HepG2 (cell line): ENCODE data around the gene FURIN. TPM values are rescaled to one million over a fixed set of nuclear protein-coding genes. Genes with fewer than 3 reads are reported as not detected.

Source experiments
- CREM ChIP-seq, 2 experiments: sonication (generic) in 1 of 2; formaldehyde crosslinking in 1 of 2; IDR thresholded peaks; 2 replicates each; pipeline versions ENCODE4 v1.4.0 to v1.6.1; 2016 to 2020; ENCODE audit warnings: antibody characterized with exemption in 1 of 2, mild to moderate bottlenecking in 1 of 2, missing genetic modification reagents in 1 of 2
- CSRNP2 ChIP-seq: sonication (generic); formaldehyde crosslinking; conservative IDR thresholded peaks from 2 replicates; pipeline ENCODE4 v1.8.0; 2022; ENCODE audit warnings: low read depth, missing genetic modification reagents
- FOXO1 ChIP-seq: sonication (generic); formaldehyde crosslinking; IDR thresholded peaks from 2 replicates; pipeline ENCODE4 v1.4.0; 2020; ENCODE audit warnings: missing genetic modification reagents
- GLI4 ChIP-seq: sonication (generic); formaldehyde crosslinking; IDR thresholded peaks from 2 replicates; pipeline ENCODE4 v1.5.1; 2020; ENCODE audit warnings: missing genetic modification reagents, mild to moderate bottlenecking, moderate library complexity, borderline replicate concordance
- HDAC6 ChIP-seq: fragments of 200-600 bp; sonication (generic); IDR thresholded peaks from 2 replicates; pipeline ENCODE4 v1.7.0; 2017; ENCODE audit warnings: mild to moderate bottlenecking, antibody characterized with exemption, low read length, low read depth
- KAT2B ChIP-seq: fragments of 150-350 bp; IDR thresholded peaks from 2 replicates; pipeline ENCODE4 v1.6.1; 2014; ENCODE audit warnings: low read depth, low read length, borderline replicate concordance
- KDM1A ChIP-seq: IDR thresholded peaks from 2 replicates; pipeline ENCODE4 v1.6.1; 2016; ENCODE audit warnings: missing compliant biosample characterization
- NCOR1 ChIP-seq: fragments of 200-600 bp; sonication (generic); IDR thresholded peaks from 2 replicates; pipeline ENCODE4 v1.7.0; 2017; ENCODE audit warnings: antibody characterized with exemption, low read length, borderline replicate concordance
- NR2C2 ChIP-seq: sonication (generic); formaldehyde crosslinking; IDR thresholded peaks from 2 replicates; pipeline ENCODE4 v1.4.0; 2020; ENCODE audit warnings: missing genetic modification reagents, mild to moderate bottlenecking, moderate library complexity, borderline replicate concordance
- PHF5A ChIP-seq: IDR thresholded peaks from one replicate; pipeline ENCODE4 v1.6.1; 2018; ENCODE audit warnings: low read depth, missing genetic modification reagents; ENCODE audit not compliant: unreplicated experiment
- SAP130 ChIP-seq: IDR thresholded peaks from 2 replicates; pipeline ENCODE4 v1.6.1; 2016; ENCODE audit warnings: low read depth
- ZBTB20 ChIP-seq: sonication (generic); formaldehyde crosslinking; IDR thresholded peaks from 2 replicates; pipeline ENCODE4 v1.8.1; 2023; ENCODE audit warnings: missing genetic modification reagents, low read depth, mild to moderate bottlenecking, borderline replicate concordance
- ZNF460 ChIP-seq: sonication (generic); formaldehyde crosslinking; IDR thresholded peaks from 2 replicates; pipeline ENCODE4 v1.5.1; 2020; ENCODE audit warnings: missing genetic modification reagents, mild to moderate bottlenecking, borderline replicate concordance
- ZNF558 ChIP-seq: sonication (generic); formaldehyde crosslinking; IDR thresholded peaks from 2 replicates; pipeline ENCODE4 v1.9.0; 2022; ENCODE audit warnings: mild to moderate bottlenecking, missing genetic modification reagents, borderline replicate concordance
- ZNF570 ChIP-seq: sonication (generic); formaldehyde crosslinking; IDR thresholded peaks from 2 replicates; pipeline ENCODE4 v1.4.0; 2020; ENCODE audit warnings: mild to moderate bottlenecking, missing genetic modification reagents, borderline replicate concordance
- ZNF598 ChIP-seq: sonication (generic); formaldehyde crosslinking; IDR thresholded peaks from 2 replicates; pipeline ENCODE4 v1.5.1; 2020; ENCODE audit warnings: mild to moderate bottlenecking, missing genetic modification reagents, borderline replicate concordance
- ZNF615 ChIP-seq: sonication (generic); formaldehyde crosslinking; IDR thresholded peaks from 2 replicates; pipeline ENCODE4 v1.5.0; 2020; ENCODE audit warnings: mild to moderate bottlenecking, missing genetic modification reagents, borderline replicate concordance
- ZNF660 ChIP-seq: sonication (generic); formaldehyde crosslinking; IDR thresholded peaks from 2 replicates; pipeline ENCODE4 v1.5.1; 2020; ENCODE audit warnings: mild to moderate bottlenecking, low read depth, missing genetic modification reagents, borderline replicate concordance
- ZZZ3 ChIP-seq: sonication (generic); formaldehyde crosslinking; IDR thresholded peaks from 2 replicates; pipeline ENCODE4 v1.4.0; 2020; ENCODE audit warnings: missing genetic modification reagents, mild to moderate bottlenecking, borderline replicate concordance
- polyA plus RNA-seq, 8 experiments: library from polyadenylated mRNA; depleted of rRNA in 3 of 8; stranded (reverse) in 7 of 8; unstranded in 1 of 8; fragments of >200 nt; fragmentation: Illumina TruSeq in 4 of 8; extraction: Trizol in 4 of 8; gene quantifications; 2 replicates each; pipeline versions ENCODE4 v1.2.1 to v1.2.3, GENCODE V29; 2011 to 2016; ENCODE audit warnings: low read depth in 4 of 8, missing spikeins in 1 of 8, mixed read lengths in 1 of 8; ENCODE audit not compliant: insufficient read depth in 1 of 8
- total RNA-seq, 5 experiments: library from RNA; depleted of rRNA; stranded (reverse); fragments of >200 nt; fragmentation: Illumina TruSeq; extraction: Trizol; gene quantifications; 2 replicates each; pipeline ENCODE4 v1.2.3, GENCODE V29; 2016; ENCODE audit warnings: low read depth in 1 of 5
- TF ChIP-seq, protein P1 (sequence below): sonication (generic); formaldehyde crosslinking; IDR thresholded peaks from 2 replicates; pipeline ENCODE4 v1.4.0; 2020; ENCODE audit warnings: missing genetic modification reagents
- TF ChIP-seq, protein P2 (sequence below): sonication (generic); formaldehyde crosslinking; IDR thresholded peaks from 2 replicates; pipeline ENCODE4 v1.4.0; 2020; ENCODE audit warnings: missing genetic modification reagents, borderline replicate concordance

Gene FURIN
- total and polyA plus RNA-seq, 2 of the 13 experiments (the other 11 are each of a cell fraction or from before 2014, with no cell fraction given), result 15.2 to 17.4 TPM

DNA sequence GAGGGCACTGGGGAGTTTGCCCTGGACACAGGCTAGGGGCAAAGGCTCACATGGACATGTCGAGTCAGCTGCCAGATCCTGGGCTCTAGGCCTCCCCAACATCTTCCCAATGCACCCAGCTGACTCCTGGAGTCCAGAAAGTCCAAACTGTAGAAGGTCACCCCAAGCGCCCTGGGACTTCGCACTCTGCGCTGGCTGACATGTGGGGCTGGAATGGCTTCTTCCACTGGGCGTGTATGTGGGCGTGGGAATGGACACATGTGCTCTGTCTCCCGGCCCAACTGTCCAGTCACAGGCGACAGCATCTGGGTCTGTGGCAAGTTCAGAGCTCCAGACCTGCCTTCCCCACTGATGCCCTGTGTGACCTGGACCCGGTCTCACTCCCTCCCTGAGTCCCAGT lies 13.2 kb upstream of the FURIN start (continued):
- TF ChIP-seq PHF5A (no peak), KAT2B (no peak), ZNF598 (no peak), ZNF570 (no peak), CSRNP2 (CRISPR knock-in tag) (no peak), KDM1A (CRISPR knock-in tag) (0 out of 2 replicates have a peak, but pooled peaks have one; percentile 10), GLI4 (CRISPR knock-in tag) (no peak), ZNF615 (CRISPR knock-in tag) (no peak), ZBTB20 (CRISPR knock-in tag) (no peak), ZZZ3 (CRISPR knock-in tag) (no peak), NR2C2 (CRISPR knock-in tag) (peak; percentile 42), HDAC6 (no peak), CREM (IDR thresholded peaks at IDR 0.05) (no peak), CREM (CRISPR knock-in tag; IDR thresholded peaks at IDR 0.05) (no peak), ZNF660 (CRISPR knock-in tag) (no peak), ZNF460 (CRISPR knock-in tag) (no peak), NCOR1 (peak; percentile 54; the same call in 1 of the 2 replicates), FOXO1 (CRISPR knock-in tag) (no peak), ZNF558 (CRISPR knock-in tag) (no peak), SAP130 (CRISPR knock-in tag) (no peak)
- TF ChIP-seq, protein P1, sequence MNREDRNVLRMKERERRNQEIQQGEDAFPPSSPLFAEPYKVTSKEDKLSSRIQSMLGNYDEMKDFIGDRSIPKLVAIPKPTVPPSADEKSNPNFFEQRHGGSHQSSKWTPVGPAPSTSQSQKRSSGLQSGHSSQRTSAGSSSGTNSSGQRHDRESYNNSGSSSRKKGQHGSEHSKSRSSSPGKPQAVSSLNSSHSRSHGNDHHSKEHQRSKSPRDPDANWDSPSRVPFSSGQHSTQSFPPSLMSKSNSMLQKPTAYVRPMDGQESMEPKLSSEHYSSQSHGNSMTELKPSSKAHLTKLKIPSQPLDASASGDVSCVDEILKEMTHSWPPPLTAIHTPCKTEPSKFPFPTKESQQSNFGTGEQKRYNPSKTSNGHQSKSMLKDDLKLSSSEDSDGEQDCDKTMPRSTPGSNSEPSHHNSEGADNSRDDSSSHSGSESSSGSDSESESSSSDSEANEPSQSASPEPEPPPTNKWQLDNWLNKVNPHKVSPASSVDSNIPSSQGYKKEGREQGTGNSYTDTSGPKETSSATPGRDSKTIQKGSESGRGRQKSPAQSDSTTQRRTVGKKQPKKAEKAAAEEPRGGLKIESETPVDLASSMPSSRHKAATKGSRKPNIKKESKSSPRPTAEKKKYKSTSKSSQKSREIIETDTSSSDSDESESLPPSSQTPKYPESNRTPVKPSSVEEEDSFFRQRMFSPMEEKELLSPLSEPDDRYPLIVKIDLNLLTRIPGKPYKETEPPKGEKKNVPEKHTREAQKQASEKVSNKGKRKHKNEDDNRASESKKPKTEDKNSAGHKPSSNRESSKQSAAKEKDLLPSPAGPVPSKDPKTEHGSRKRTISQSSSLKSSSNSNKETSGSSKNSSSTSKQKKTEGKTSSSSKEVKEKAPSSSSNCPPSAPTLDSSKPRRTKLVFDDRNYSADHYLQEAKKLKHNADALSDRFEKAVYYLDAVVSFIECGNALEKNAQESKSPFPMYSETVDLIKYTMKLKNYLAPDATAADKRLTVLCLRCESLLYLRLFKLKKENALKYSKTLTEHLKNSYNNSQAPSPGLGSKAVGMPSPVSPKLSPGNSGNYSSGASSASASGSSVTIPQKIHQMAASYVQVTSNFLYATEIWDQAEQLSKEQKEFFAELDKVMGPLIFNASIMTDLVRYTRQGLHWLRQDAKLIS, result no peak
- TF ChIP-seq, protein P2, sequence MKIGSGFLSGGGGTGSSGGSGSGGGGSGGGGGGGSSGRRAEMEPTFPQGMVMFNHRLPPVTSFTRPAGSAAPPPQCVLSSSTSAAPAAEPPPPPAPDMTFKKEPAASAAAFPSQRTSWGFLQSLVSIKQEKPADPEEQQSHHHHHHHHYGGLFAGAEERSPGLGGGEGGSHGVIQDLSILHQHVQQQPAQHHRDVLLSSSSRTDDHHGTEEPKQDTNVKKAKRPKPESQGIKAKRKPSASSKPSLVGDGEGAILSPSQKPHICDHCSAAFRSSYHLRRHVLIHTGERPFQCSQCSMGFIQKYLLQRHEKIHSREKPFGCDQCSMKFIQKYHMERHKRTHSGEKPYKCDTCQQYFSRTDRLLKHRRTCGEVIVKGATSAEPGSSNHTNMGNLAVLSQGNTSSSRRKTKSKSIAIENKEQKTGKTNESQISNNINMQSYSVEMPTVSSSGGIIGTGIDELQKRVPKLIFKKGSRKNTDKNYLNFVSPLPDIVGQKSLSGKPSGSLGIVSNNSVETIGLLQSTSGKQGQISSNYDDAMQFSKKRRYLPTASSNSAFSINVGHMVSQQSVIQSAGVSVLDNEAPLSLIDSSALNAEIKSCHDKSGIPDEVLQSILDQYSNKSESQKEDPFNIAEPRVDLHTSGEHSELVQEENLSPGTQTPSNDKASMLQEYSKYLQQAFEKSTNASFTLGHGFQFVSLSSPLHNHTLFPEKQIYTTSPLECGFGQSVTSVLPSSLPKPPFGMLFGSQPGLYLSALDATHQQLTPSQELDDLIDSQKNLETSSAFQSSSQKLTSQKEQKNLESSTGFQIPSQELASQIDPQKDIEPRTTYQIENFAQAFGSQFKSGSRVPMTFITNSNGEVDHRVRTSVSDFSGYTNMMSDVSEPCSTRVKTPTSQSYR (CRISPR knock-in tag), result no peak
